Activated T-cell treated with anti-CD3 and anti-CD28 coated beads, Interleukin-2, amount 50 U/mL, for 24 hours (primary cell): Measurements from ENCODE around the gene TMCC1.

Experiments used
- DNase-seq: peaks from one replicate; pipeline ENCODE4 v3.0.0-alpha.2; 2020
- H3K27ac Mint-ChIP-seq: 2 replicates; pipeline ENCODE4 v1.8.0; 2020; ENCODE audit warnings: mild to moderate bottlenecking, mixed read lengths
- H3K27me3 Mint-ChIP-seq: 2 replicates; pipeline ENCODE4 v1.8.0; 2020; ENCODE audit warnings: mixed read lengths
- H3K36me3 Mint-ChIP-seq: 2 replicates; pipeline ENCODE4 v1.8.0; 2020; ENCODE audit warnings: low read depth, mixed read lengths
- H3K4me1 Mint-ChIP-seq: 2 replicates; pipeline ENCODE4 v1.8.0; 2020; ENCODE audit warnings: low read depth, mixed read lengths
- H3K4me3 Mint-ChIP-seq: 2 replicates; pipeline ENCODE4 v1.8.0; 2020; ENCODE audit warnings: mild to moderate bottlenecking, moderate library complexity, mixed read lengths
- H3K9me3 Mint-ChIP-seq: 2 replicates; pipeline ENCODE4 v1.8.0; 2020; ENCODE audit warnings: mixed read lengths

The TMCC1 gene

GRCh38 chr3:129672412-129672811 is 221.1 kb downstream of the TMCC1 start:
- peaks cover 2% of the 10 kb centered on the region for H3K4me1 Mint-ChIP-seq
- no peaks in the 10 kb centered on the region for H3K9me3 Mint-ChIP-seq
- no peak for DNase-seq
- H3K4me3 Mint-ChIP-seq = no peak overlapping the region
- no peak overlapping the region for H3K27ac Mint-ChIP-seq
- H3K36me3 Mint-ChIP-seq = peaks cover 19% of the 10 kb centered on the region
- no peaks in the 10 kb centered on the region for H3K27me3 Mint-ChIP-seq

- H3K36me3 Mint-ChIP-seq = peaks cover 8% of the 10 kb centered on the region
- H3K9me3 Mint-ChIP-seq = no peaks in the 10 kb centered on the region
- H3K4me3 Mint-ChIP-seq = no peak overlapping the region
- no peaks in the 10 kb centered on the region for H3K27me3 Mint-ChIP-seq
- H3K4me1 Mint-ChIP-seq = peaks cover 6% of the 10 kb centered on the region
- DNase-seq = no peak
- H3K27ac Mint-ChIP-seq = no peak overlapping the region
Observed at GRCh38 chr3:129665024-129665768, 228.3 kb downstream of the TMCC1 start.

- H3K9me3 Mint-ChIP-seq = no peaks in the 10 kb centered on the region
- H3K36me3 Mint-ChIP-seq = no peaks in the 10 kb centered on the region
- H3K27me3 Mint-ChIP-seq = no peaks in the 10 kb centered on the region
- peaks cover 7% of the 10 kb centered on the region for H3K4me1 Mint-ChIP-seq
- no peak overlapping the region for H3K27ac Mint-ChIP-seq
- H3K4me3 Mint-ChIP-seq = no peak overlapping the region
- DNase-seq = no peak
Observed at GRCh38 chr3:129663930-129664646, 229.4 kb downstream of the TMCC1 start.

GRCh38 chr3:129663045-129663446 is 230.5 kb downstream of the TMCC1 start:
- Mint-ChIP-seq H3K9me3 (no peaks in the 10 kb centered on the region), H3K27ac (no peak overlapping the region), H3K4me1 (peaks cover 15% of the 10 kb centered on the region), H3K36me3 (no peaks in the 10 kb centered on the region), H3K4me3 (no peak overlapping the region), H3K27me3 (no peaks in the 10 kb centered on the region)
- no peak for DNase-seq

- H3K9me3 Mint-ChIP-seq = no peaks in the 10 kb centered on the region
- DNase-seq = no peak
- no peak overlapping the region for H3K4me3 Mint-ChIP-seq
- no peaks in the 10 kb centered on the region for H3K27me3 Mint-ChIP-seq
- no peaks in the 10 kb centered on the region for H3K36me3 Mint-ChIP-seq
- no peak overlapping the region for H3K27ac Mint-ChIP-seq
- H3K4me1 Mint-ChIP-seq = peaks cover 20% of the 10 kb centered on the region
Observed at GRCh38 chr3:129662191-129662608, 231.3 kb downstream of the TMCC1 start.

- H3K27me3 Mint-ChIP-seq = no peaks in the 10 kb centered on the region
- no peak overlapping the region for H3K4me3 Mint-ChIP-seq
- H3K9me3 Mint-ChIP-seq = no peaks in the 10 kb centered on the region
- H3K4me1 Mint-ChIP-seq = peaks cover 20% of the 10 kb centered on the region
- DNase-seq = no peak
- no peaks in the 10 kb centered on the region for H3K36me3 Mint-ChIP-seq
- no peak overlapping the region for H3K27ac Mint-ChIP-seq
Observed at GRCh38 chr3:129661766-129662165, 231.7 kb downstream of the TMCC1 start.

- H3K4me1 Mint-ChIP-seq = peaks cover 20% of the 10 kb centered on the region
- H3K9me3 Mint-ChIP-seq = no peaks in the 10 kb centered on the region
- H3K36me3 Mint-ChIP-seq = peaks cover 11% of the 10 kb centered on the region
- DNase-seq = no peak
- H3K4me3 Mint-ChIP-seq = no peak overlapping the region
- H3K27me3 Mint-ChIP-seq = no peaks in the 10 kb centered on the region
- H3K27ac Mint-ChIP-seq = no peak overlapping the region
Observed at GRCh38 chr3:129658110-129658843, 235.2 kb downstream of the TMCC1 start.

GRCh38 chr3:129657261-129658046 is 236.1 kb downstream of the TMCC1 start:
- H3K27ac Mint-ChIP-seq = no peak overlapping the region
- H3K4me3 Mint-ChIP-seq = no peak overlapping the region
- H3K36me3 Mint-ChIP-seq = peaks cover 16% of the 10 kb centered on the region
- H3K9me3 Mint-ChIP-seq = no peaks in the 10 kb centered on the region
- peaks cover 20% of the 10 kb centered on the region for H3K4me1 Mint-ChIP-seq
- no peaks in the 10 kb centered on the region for H3K27me3 Mint-ChIP-seq
- no peak for DNase-seq

- peaks cover 18% of the 10 kb centered on the region for H3K36me3 Mint-ChIP-seq
- peaks cover 17% of the 10 kb centered on the region for H3K4me1 Mint-ChIP-seq
- H3K27ac Mint-ChIP-seq = no peak overlapping the region
- H3K9me3 Mint-ChIP-seq = no peaks in the 10 kb centered on the region
- DNase-seq = no peak
- H3K4me3 Mint-ChIP-seq = no peak overlapping the region
- H3K27me3 Mint-ChIP-seq = no peaks in the 10 kb centered on the region
Observed at GRCh38 chr3:129656659-129657247, 236.8 kb downstream of the TMCC1 start.

- Mint-ChIP-seq H3K27ac (no peak overlapping the region), H3K36me3 (peaks cover 27% of the 10 kb centered on the region), H3K9me3 (no peaks in the 10 kb centered on the region), H3K4me3 (no peak overlapping the region), H3K4me1 (peaks cover 17% of the 10 kb centered on the region), H3K27me3 (no peaks in the 10 kb centered on the region)
- no peak for DNase-seq
Observed at GRCh38 chr3:129655291-129655700, 238.2 kb downstream of the TMCC1 start.

GRCh38 chr3:129654131-129654530 is 239.4 kb downstream of the TMCC1 start:
- no peaks in the 10 kb centered on the region for H3K27me3 Mint-ChIP-seq
- H3K27ac Mint-ChIP-seq = no peak overlapping the region
- no peak for DNase-seq
- H3K36me3 Mint-ChIP-seq = peaks cover 27% of the 10 kb centered on the region
- H3K4me3 Mint-ChIP-seq = no peak overlapping the region
- peaks cover 17% of the 10 kb centered on the region for H3K4me1 Mint-ChIP-seq
- H3K9me3 Mint-ChIP-seq = no peaks in the 10 kb centered on the region

- DNase-seq = no peak
- Mint-ChIP-seq H3K27ac (no peak overlapping the region), H3K9me3 (no peaks in the 10 kb centered on the region)
Observed at GRCh38 chr3:129653019-129653418, 240.5 kb downstream of the TMCC1 start.

GRCh38 chr3:129651435-129652202 is 241.9 kb downstream of the TMCC1 start:
- peaks cover 27% of the 10 kb centered on the region for H3K36me3 Mint-ChIP-seq
- DNase-seq = no peak
- no peak overlapping the region for H3K4me3 Mint-ChIP-seq
- peaks cover 1% of the 10 kb centered on the region for H3K4me1 Mint-ChIP-seq
- no peaks in the 10 kb centered on the region for H3K27me3 Mint-ChIP-seq
- H3K27ac Mint-ChIP-seq = no peak overlapping the region
- no peaks in the 10 kb centered on the region for H3K9me3 Mint-ChIP-seq

More at GRCh38 chr3:129653019-129653418, 240.5 kb downstream of the TMCC1 start:
- H3K36me3 Mint-ChIP-seq = peaks cover 27% of the 10 kb centered on the region
- H3K27me3 Mint-ChIP-seq = no peaks in the 10 kb centered on the region
- H3K4me1 Mint-ChIP-seq = peaks cover 9% of the 10 kb centered on the region
- H3K4me3 Mint-ChIP-seq = no peak overlapping the region
